ENCODE results near the gene DNAAF5.

DNAAF5 gene

DNA sequence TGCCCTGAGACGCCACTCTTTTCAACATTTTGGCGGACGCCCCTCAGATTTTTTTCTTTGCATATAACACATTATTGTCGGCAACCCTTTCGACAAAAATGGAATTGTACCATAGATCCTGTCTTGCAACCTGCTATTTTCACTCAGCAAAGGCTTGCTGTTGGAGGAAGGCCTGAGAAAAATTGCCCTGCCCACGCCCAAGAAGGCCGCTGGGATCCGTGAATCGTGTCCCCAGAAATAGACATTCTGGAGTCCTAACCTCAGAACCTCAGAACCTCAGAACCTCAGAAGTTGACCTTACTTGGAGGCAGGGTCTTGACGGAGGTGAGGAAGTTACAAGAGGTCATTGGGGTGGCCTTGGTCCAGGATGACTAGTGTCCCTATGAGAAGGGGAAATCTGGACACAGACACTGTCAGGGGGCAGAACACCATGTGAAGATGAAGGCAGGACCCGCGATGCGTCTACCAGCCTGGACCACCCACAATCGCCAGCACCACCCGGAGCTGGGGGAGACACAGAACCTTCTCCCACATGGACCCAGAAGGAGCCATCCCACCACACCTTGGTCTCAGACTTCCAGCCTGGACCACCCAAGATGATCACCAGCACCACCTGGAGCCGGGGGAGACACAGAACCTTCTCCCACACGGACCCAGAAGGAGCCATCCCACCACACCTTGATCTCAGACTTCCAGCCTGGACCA is 19.1 kb upstream of the DNAAF5 start:
- DNase-seq (ENCODE audit: low read depth): no peak

DNA sequence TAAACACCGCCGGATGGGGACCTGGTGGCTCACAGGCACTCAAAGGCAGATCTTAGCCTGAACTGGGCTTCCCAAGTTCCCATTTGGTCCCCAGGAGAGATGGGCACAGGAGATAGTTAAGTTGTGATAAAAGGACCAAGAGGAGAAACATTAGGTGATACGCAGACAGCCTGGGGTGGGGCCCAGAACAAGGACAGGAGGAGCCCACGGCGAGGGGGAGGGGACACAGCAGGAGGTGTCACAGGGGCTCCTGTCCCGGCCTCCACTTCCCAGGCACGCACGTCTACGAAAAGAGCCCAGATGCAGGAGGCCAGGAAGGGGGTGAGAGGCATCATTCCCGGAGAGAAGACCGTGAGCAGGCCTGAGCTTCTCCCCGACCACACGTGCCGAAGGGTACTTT is 16.3 kb upstream of the DNAAF5 start:
- DNase-seq (ENCODE audit: low read depth): no peak

GRCh38 chr7:711093-711921 is 15.2 kb upstream of the DNAAF5 start:
- DNase-seq (ENCODE audit: low read depth): no peak

DNA sequence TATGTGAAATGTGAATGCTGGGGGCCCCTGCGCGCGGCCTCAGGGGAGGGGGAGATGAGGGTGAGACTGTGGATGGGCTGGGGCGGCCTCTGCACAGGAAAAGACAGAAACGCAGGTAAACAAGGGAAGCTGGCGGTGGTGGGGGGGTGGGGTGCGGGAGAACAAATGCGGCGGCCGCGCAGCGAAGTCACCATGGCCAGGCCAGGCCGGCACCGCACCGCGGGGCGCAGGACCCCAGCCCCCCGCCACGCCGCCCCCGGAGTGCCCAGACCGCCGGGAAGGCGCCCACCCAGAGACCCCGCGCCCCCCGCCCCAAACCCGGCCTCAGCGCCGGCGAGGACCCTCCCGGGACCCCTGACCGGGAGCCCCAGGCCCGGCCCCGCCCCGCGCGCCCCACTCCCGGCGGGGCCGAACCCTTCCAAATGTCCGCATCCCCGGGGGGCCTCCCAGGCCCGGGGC is 14.5 kb upstream of the DNAAF5 start:
- DNase-seq (ENCODE audit: low read depth): no peak

DNA sequence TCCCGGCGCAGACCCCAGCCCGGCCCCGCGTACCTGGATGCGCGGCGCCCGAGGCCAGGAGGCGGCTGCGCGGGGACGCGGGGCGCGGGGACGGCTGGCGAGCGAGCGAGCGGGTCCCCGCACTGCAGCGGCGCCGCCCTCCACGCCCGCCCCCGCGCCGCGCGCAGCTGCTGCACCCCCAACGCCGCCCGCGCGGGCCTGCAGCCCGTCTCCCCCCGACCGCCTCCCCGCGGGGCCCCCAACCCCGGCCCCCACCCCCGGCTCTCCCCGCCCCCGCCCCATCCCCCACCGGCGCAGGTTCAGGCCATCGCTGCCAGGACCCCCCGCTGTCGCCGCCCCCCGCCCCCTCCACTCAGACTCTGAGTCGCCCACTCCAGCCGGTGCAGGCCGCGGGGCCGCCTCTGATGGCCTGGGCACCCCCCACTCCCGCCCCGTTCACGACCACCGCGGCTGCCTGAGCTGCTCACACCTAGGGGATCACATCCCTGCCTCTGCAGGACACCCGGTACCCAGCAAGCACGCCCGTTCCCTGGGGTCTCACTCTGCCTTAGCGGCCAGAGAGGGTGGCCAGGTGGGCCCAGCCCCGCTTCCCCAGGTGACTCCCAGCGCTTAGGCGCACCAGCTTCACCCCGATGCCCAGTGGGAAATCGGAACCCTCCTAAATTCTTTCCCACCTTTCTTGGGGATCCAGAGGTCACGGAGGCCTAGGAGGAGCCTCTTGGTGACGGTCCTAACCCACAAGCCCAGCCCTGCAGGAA is 13.9 kb upstream of the DNAAF5 start:
- DNase-seq (ENCODE audit: low read depth): no peak

DNA sequence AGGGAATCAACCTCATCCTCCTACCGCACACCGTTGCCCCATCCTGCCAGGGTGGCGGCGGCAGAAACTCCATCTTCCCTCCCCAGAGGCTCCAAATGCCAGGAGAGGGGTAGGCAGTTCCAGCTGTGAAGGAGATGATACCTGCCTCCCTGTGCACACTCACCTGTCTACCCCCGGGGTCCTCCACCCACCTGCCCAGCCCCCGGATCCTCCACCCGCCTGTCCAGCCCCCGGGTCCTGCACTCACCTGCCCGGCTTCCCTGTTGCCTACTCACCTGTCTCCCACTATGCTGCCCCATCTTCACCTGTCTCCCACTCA is 13.4 kb upstream of the DNAAF5 start:
- no peak for DNase-seq (ENCODE audit: low read depth)

- DNase-seq (ENCODE audit: low read depth): no peak
These were observed 12.8 kb upstream of the DNAAF5 start for GRCh38 chr7:713488-714230.

GRCh38 chr7:714251-714671 is 12.2 kb upstream of the DNAAF5 start:
- DNase-seq (ENCODE audit: low read depth): no peak

DNA sequence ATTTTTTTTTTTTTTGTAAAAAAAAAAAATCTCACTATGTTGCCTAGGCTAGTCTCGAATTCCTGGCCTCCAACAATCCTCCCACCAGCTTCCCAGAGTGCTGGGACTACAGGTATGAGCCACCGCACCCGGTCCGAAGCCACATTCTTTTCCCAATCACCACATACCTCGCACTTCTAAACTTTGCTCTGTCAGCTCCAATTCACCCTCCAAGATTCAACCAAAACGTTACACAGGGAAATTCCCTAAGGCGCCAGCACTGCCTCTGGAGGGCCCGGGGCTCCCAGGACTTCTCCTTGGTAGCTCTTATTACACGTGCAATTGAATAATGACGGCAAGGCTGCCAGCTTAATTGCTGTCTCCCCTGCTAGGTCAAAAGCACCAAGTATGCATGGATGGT is 10.3 kb upstream of the DNAAF5 start:
- no peak for DNase-seq (ENCODE audit: low read depth)

DNA sequence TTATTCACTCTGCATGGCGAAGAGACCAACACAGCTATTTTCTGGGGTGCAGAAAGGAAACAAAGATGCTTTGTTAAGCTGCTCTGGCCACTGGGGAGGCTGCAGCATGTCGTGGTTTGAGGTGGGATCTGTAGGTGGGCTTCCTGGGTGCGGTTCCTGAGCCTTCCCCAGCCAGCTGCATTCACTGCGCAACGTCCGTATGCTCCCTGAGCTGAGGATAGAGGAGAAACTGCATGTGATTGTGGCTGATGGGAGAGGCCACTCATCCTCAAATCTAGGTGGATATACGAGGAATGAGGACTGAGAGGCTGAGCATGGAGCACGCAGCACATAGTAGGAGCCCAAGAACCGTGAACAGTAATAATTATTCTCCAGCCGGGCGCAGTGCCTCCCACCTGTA is 9.9 kb upstream of the DNAAF5 start:
- no peak for DNase-seq (ENCODE audit: low read depth)

DNA sequence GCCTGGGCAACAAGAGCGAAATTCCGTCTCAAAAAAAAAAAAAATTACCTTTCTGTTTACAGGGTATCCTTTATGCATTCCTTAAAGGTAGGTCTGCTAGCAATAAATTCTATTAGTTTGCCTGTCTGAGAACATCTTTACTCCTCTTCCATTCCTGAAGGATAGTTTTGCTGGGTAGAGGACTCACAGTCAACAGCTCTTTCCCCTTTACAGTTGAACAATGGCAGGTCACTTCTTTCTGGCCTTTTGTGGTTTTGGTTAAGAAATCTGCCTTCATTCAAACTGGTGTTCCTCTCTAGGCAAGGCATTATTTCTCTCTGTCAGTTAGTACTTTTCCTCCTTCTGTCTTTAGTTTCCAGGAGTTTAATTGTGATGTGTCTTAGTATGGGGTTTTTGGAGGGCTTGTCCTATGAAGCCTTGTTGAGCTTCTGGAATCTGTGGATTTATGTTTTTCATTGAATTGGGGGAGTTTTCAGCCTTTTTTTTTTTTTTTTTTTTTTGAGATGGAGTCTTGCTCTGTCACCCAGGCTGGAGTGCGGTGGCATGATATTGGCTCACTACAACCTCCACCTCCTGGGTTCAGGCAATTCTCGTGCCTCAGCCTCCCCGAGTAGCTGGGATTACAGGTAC is 4.8 kb upstream of the DNAAF5 start:
- peak; percentile 50 for DNase-seq (ENCODE audit: low read depth)

DNA sequence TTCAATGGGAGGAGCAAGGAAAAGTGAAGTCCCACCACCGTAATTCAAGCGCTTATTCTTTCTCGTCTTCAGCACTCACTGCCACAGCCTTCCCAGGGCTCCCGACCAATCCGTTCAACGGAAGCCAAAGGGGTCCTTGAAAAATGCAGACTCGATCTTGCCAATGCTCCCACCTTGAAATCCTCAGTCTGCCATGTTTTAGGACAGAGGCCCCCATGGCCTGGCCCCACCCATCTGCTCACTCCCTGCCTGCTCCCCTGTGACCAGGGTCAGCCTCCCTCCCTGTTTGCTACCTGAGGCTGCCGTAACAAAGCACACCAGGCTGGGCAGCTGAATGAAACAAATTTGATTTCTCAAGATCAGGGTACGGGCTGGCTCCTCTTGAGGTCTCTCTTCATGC is 3.0 kb upstream of the DNAAF5 start:
- no peak for DNase-seq (ENCODE audit: low read depth)

GRCh38 chr7:724298-724697 is 2.2 kb upstream of the DNAAF5 start:
- DNase-seq (ENCODE audit: low read depth): no peak

GRCh38 chr7:725223-726005 is 1.1 kb upstream of the DNAAF5 start:
- peak; percentile 83 for DNase-seq (ENCODE audit: low read depth)

GRCh38 chr7:726854-727103 is 280 bp downstream of the DNAAF5 start:
- DNase-seq (ENCODE audit: low read depth): no peak

- no peak for DNase-seq (ENCODE audit: low read depth)
These were observed 756 bp downstream of the DNAAF5 start, which contains the start of gene PRKAR1B for GRCh38 chr7:727104-727805. Gene PRKAR1B, minus strand, starts transcription at chr7:727281. Its CDS starts 15,776 bp downstream, at chr7:711505.

DNA sequence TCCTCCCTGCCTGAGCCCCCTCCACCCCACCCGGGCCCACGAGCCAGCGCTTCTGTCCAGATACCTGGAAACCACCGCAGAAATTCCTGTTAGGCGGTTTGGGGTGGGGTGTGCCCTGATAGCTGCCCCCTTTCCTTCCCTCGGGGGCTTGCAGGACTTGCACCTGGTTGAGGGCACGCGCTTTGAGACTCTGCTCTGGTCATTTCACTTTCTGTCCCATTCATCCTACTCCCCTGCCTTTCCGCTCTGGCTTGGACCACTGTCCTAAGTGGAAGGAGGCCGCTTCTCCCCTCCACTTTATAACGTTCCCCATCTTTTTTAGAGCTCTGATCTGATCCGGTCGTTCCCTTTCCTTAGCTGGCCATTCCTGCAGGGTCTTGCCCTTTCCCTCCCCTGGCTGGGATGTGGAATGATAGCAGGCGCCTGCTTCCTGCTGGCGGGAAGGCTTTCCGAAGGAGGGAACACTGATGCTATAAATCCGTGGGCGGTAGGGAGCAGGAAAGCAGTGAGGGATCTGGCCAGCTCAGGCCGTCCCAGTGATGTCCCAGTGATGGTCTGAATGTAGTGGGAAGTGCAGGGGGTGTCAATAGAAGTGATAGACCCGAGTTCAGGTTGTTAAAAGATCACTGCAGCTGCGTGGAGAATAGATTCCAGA is 1.4 kb downstream of the DNAAF5 start:
- DNase-seq (ENCODE audit: low read depth): no peak

GRCh38 chr7:728602-729001 is 2.1 kb downstream of the DNAAF5 start:
- no peak for DNase-seq (ENCODE audit: low read depth)

DNA sequence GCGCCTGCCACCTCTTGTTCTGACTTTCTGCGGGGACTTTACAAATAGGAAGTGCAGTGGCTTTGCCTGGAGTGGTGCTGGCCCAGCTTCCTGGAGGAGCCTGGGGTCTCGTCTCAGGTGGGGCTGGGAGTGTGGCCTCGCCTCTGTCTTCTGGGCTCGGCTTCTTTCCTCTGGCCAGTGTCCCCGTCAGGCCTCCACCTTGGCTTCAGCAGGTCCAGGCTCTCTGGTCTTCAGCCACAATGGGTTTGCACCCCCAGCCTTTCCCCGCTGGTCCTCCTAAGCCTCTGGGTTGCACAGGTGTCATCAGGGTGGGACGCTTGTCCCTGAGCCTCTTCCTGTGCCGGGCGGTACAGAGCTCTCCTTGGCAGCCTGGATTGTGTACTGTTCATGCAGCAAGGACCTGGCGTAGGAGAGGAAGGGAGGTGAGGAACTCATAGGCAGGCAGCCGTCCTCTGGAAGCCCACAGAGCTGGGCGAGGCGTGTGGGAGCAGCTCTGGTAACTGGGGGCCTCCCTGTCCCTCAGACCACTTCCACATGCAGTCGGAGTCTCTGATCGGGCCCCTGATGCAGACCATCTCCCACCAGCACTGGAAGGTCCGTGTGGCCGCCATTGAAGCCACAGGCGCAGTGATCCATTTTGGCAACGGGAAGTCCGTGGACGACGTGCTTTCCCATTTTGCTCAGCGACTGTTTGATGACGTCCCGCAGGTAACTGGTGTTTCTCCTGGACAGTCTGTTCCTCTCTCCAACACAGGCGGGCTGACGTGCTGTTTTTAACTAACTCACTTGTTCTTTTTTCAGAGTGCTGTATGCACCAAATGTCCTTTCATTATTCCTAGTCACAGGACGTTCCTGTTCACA is 2.9 kb downstream of the DNAAF5 start:
- DNase-seq (ENCODE audit: low read depth): no peak

All from iris pigment epithelial cell (primary cell).